GM23338 (cell line): Measurements from ENCODE around the gene SLAIN1. TPM values are rescaled to one million over a fixed set of nuclear protein-coding genes. Genes with fewer than 3 reads are reported as not detected.

Experiments
- CREB1 ChIP-seq: fragments of 250-450 bp; sonication (Bioruptor Pico); IDR thresholded peaks from 2 replicates; pipeline ENCODE4 v1.5.0; 2020; ENCODE audit warnings: low read depth, mild to moderate bottlenecking, moderate library complexity
- ETS1 ChIP-seq: IDR thresholded peaks from 2 replicates; pipeline ENCODE4 v1.6.1; 2016; ENCODE audit warnings: antibody characterized with exemption
- EZH2phosphoT487 ChIP-seq: fragments of 200-600 bp; sonication (generic); IDR thresholded peaks from one replicate; pipeline ENCODE4 v1.8.1; 2018; ENCODE audit warnings: antibody characterized with exemption; ENCODE audit not compliant: unreplicated experiment
- JUNB ChIP-seq: IDR thresholded peaks from one replicate; pipeline ENCODE4 v1.6.1; 2016; ENCODE audit warnings: antibody characterized with exemption; ENCODE audit not compliant: unreplicated experiment
- NANOG ChIP-seq: IDR thresholded peaks from 2 replicates; pipeline ENCODE4 v1.6.1; 2016; ENCODE audit warnings: antibody characterized with exemption, borderline replicate concordance
- REST ChIP-seq: IDR thresholded peaks from one replicate; pipeline ENCODE4 v1.6.1; 2018; ENCODE audit warnings: antibody characterized with exemption; ENCODE audit not compliant: unreplicated experiment
- STAT1 ChIP-seq: IDR thresholded peaks from one replicate; pipeline ENCODE4 v1.6.1; 2016; ENCODE audit warnings: antibody characterized with exemption; ENCODE audit not compliant: unreplicated experiment
- ZNF462 ChIP-seq: fragments of 250-450 bp; sonication (Bioruptor Pico); IDR thresholded peaks from 2 replicates; pipeline ENCODE4 v1.5.0; 2020; ENCODE audit warnings: mild to moderate bottlenecking, moderate library complexity
- polyA plus RNA-seq: library from polyadenylated mRNA; unstranded; fragments of >200 nt; fragmentation: Nextera tagmentation; extraction: Ambion mirVana; gene quantifications from 2 replicates; pipeline ENCODE4 v1.2.1, GENCODE V29; 2016
- total RNA-seq: library from RNA; depleted of rRNA; stranded (reverse); fragments of >200 nt; shearing (Covaris generic); gene quantifications from 2 replicates; pipeline ENCODE4 v1.2.3, GENCODE V29; 2014

Gene SLAIN1
- total and polyA plus RNA-seq, 2 experiments from 2014 or later: 16.3 to 44.2 TPM

GRCh38 chr13:77740931-77741596 is 43.6 kb downstream of the SLAIN1 start (continued):
- no peak for TF ChIP-seq ZNF462 (CRISPR knock-in tag)
- no peak for TF ChIP-seq ETS1
- no peak for TF ChIP-seq STAT1
- no peak for TF ChIP-seq CREB1
- no peak for TF ChIP-seq REST
- no peak for TF ChIP-seq JUNB
- TF ChIP-seq EZH2phosphoT487: no peak
- no peak for TF ChIP-seq NANOG
